ENCODE results near the gene SF3B4. TPM values are rescaled to one million over a fixed set of nuclear protein-coding genes. Genes with fewer than 3 reads are reported as not detected.

Gene SF3B4
- total RNA-seq, 1 donor from 2014 or later, result 74.0 TPM

DNA sequence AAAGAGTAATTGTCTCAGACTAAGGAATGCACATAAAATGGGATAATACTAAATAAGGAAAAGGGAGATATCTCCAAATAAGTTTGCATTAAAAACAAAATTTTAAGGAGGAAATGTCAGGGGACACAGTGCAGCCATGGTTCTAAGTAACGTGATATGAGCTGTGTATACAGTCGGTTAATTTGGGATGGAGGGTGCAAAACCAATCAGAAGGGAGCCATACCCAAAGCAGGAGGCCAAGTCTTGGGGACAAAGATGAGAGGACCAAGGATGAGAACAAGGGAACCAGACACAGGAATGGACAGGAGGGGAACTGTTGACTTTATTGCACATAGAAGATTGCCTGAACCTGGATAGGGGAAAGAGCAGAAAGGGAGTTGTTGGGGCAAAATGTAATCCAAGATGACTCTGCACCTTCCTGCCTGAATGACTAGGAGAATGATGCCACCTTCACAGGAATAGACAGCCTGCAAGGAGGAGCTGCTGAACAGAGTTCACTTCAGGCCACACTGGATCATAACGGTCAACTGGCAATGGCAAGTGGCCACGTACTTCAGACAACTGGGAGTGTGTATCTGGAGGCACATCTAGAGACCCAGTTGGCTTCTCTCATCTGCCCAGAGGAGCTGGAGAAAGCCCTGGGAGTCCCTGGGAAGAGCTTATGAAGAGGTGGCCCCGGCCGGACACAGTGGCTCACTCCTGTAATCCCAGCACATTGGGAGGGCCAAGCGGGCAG, 50.2 kb downstream of the SF3B4 start:
- Histone ChIP-seq H4K20me1 (ENCODE audit: insufficient read depth, low read length) (no peaks in the 10 kb centered on the region), H3K4me2 (ENCODE audit: low read length) (no peak overlapping the region), H3K9me3 (ENCODE audit: insufficient read depth, low read depth, low read length) (no peaks in the 10 kb centered on the region), H3K4me1 (ENCODE audit: insufficient read depth, low read length) (no peaks in the 10 kb centered on the region), H3K27ac (ENCODE audit: low read depth, low read length) (no peak overlapping the region), H2AFZ (ENCODE audit: low read depth, low read length) (no peak overlapping the region), H3K27me3 (ENCODE audit: insufficient read depth, low read length) (no peaks in the 10 kb centered on the region), H3K36me3 (ENCODE audit: insufficient read depth, low read length) (no peaks in the 10 kb centered on the region), H3K4me3 (ENCODE audit: insufficient read depth, low read depth, low read length) (no peak overlapping the region), H3K79me2 (ENCODE audit: insufficient read depth, low read length) (no peaks in the 10 kb centered on the region), H3K9ac (ENCODE audit: low read length) (no peak overlapping the region)
- no peak overlapping the region for H3K4me3 Mint-ChIP-seq (ENCODE audit: unreplicated experiment)
- H3K27ac Mint-ChIP-seq (ENCODE audit: unreplicated experiment), result peak overlapping the region; percentile 36
- H3K36me3 Mint-ChIP-seq (ENCODE audit: low read depth, unreplicated experiment), result peaks cover 1% of the 10 kb centered on the region
- H3K27me3 Mint-ChIP-seq (ENCODE audit: low read depth, unreplicated experiment), result no peaks in the 10 kb centered on the region
- no peak for TF ChIP-seq EZH2 (IDR thresholded peaks at IDR 0.05; ENCODE audit: insufficient read depth, low read length)
- TF ChIP-seq, protein P1, sequence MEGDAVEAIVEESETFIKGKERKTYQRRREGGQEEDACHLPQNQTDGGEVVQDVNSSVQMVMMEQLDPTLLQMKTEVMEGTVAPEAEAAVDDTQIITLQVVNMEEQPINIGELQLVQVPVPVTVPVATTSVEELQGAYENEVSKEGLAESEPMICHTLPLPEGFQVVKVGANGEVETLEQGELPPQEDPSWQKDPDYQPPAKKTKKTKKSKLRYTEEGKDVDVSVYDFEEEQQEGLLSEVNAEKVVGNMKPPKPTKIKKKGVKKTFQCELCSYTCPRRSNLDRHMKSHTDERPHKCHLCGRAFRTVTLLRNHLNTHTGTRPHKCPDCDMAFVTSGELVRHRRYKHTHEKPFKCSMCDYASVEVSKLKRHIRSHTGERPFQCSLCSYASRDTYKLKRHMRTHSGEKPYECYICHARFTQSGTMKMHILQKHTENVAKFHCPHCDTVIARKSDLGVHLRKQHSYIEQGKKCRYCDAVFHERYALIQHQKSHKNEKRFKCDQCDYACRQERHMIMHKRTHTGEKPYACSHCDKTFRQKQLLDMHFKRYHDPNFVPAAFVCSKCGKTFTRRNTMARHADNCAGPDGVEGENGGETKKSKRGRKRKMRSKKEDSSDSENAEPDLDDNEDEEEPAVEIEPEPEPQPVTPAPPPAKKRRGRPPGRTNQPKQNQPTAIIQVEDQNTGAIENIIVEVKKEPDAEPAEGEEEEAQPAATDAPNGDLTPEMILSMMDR (IDR thresholded peaks at IDR 0.05; ENCODE audit: insufficient read depth, low read depth, low read length), result no peak
- no peaks in the 10 kb centered on the region for H3K4me1 Mint-ChIP-seq (ENCODE audit: low read depth, unreplicated experiment)
- DNase-seq (ENCODE audit: low read depth) (no peak), FAIRE-seq (no peak)
- H3K9me3 Mint-ChIP-seq (ENCODE audit: unreplicated experiment), result no peaks in the 10 kb centered on the region

Other genes with a start within 250 kb of the SF3B4 start
- gene FCGR1A, start 145.1 kb downstream of the SF3B4 start, total RNA-seq, result not detected in 2 replicates
- 6.1 and 7.0 TPM in 2 replicates for gene BOLA1, start 28.2 kb downstream of the SF3B4 start, total RNA-seq
- gene SV2A, start 10.0 kb downstream of the SF3B4 start, total RNA-seq, result 6.4 and 6.8 TPM in 2 replicates
- gene MTMR11, start 9.1 kb upstream of the SF3B4 start, total RNA-seq, result 4.0 and 5.0 TPM in 2 replicates
- 31.9 and 33.1 TPM in 2 replicates for gene OTUD7B, start 82.9 kb upstream of the SF3B4 start, total RNA-seq
- gene VPS45, start 140.0 kb upstream of the SF3B4 start, total RNA-seq, result 33.8 and 34.0 TPM in 2 replicates
- 63.0 and 63.7 TPM in 2 replicates for gene PLEKHO1, start 222.1 kb upstream of the SF3B4 start, total RNA-seq

Data from astrocyte (in vitro differentiated cells and primary cell).